HG03103 (cell line): ENCODE results near the gene USP53.
A peak's percentile ranks its signal among the peaks of the same experiment; 100 is the strongest.
"Not testable (repeated sequence)": the region's sequence is repeated elsewhere in the genome, so short reads cannot be mapped to it uniquely, and the experiment has no call there.

Source experiments
- ATAC-seq: cut with Tn5 transposase; IDR thresholded peaks from one replicate; pipeline ENCODE4 v1.9.1; 2021; ENCODE audit warnings: low read depth; ENCODE audit not compliant: unreplicated experiment

USP53 gene

GRCh38 chr4:119227690-119228089, 15.2 kb downstream of the USP53 start:
- ATAC-seq = no peak

DNA sequence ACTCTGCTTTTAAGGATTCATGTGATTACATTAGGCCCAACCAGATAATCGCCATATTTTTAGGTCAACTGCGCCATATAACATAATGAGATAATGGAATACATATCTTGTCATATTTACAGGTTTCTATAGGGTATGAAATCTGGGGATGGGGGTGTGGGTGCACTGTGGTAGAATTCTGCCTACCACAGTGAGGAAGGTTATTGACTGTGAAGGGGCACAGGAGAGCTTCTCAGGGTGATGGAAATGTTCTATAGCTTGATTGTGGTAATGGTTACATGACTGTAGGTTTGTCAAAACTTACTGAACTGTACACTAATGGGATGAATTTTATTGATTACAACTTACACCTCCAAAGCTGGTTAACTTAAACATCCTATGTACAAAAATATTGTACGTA, 15.9 kb downstream of the USP53 start:
- no peak for ATAC-seq

DNA sequence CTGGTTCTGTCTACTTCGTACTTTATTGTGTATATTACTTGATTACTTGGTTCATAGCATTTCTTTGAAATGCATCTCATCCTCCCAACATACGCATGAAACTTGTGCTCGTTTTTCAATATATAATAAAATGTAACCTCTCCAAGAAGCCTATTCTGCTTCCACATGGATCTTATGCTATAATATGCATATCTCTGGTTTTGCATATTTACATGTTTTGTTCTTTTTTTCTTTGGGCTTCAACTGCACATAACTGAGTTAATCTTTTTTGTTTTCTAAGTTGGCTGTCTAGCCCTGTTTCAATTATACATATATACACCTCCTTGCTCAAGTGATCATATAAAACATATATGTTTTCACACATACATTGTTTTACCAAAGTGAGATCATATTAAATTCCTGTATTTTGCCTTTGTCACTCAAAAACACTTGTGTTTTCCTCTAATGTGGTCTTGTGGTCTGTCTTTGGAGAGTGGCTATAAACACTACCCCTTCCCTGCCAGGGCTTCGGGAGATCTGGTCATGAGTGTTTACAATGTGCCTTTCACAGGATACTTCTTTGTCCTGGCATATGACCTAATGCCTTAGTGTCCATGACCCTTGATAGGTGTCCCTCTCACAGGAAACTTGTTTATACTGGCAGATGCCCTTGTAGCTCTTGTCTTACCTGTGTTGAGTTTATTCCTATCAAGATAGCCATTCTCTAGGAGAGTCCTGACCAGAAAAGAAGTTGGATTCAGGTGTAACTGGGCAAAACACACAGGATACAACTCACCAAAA, 17.6 kb downstream of the USP53 start:
- no peak for ATAC-seq

- ATAC-seq = no peak
Measured at GRCh38 chr4:119231491-119231890, 19.0 kb downstream of the USP53 start.

DNA sequence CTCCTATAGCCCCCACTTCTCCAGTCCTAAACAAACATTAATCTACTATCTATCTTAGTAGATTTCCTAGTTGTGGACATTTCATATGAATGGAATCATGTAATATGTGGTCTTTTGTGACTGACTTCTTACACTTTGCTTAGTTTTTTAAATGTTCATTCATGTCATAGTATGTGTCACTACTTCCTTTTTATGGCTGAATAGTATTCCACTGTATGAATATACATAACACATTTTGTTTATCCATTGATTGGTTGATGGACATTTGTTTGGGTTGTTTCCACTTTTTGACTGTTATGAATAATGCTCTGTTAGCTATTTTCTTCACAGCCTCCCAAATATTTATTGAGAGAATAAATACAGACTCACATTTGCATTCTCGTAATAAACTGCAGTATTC, 19.8 kb downstream of the USP53 start:
- ATAC-seq = no peak

- no peak for ATAC-seq
Measured at GRCh38 chr4:119233191-119233590, 20.7 kb downstream of the USP53 start.

DNA sequence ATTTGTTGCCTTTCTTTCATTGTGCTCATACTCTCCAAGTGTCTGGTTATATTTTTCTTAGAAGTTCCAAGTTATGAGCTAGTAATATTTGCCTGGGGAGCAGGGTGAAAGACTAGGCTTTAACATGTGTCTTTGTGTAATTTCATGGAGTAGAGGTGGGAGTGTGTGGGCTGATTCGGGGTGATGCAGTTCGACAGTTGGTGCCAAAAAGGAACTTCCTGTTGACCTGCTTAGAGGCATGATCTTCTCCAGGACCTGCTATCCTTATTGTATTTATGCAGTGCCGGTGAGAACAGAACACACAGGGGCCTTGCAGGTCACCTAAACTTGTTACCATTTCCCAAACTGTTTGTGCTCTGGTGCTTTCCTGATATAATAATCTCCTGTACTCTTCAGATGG, 21.2 kb downstream of the USP53 start:
- no peak for ATAC-seq

DNA sequence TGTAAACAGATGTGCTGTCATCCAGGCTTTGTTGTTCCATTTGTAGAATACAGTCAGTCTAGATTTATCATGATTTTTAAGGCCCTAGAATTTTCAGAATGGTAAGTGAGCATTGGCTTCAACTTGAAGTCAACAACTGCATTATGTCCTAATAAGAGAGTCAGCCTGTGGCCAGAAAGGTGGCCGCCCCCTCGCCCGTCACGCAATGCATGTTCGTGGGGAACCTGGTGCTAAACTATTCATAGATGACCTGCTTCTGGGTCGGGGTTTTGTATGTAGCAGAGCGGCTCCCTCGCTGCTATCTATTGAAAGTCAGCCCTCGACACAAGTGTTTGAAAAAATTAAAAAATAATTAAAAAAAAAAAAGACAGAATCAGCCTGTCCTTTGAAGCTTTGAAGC, 24.7 kb downstream of the USP53 start:
- ATAC-seq = no peak

- no peak for ATAC-seq
Measured at GRCh38 chr4:119237642-119238041, 25.1 kb downstream of the USP53 start.

DNA sequence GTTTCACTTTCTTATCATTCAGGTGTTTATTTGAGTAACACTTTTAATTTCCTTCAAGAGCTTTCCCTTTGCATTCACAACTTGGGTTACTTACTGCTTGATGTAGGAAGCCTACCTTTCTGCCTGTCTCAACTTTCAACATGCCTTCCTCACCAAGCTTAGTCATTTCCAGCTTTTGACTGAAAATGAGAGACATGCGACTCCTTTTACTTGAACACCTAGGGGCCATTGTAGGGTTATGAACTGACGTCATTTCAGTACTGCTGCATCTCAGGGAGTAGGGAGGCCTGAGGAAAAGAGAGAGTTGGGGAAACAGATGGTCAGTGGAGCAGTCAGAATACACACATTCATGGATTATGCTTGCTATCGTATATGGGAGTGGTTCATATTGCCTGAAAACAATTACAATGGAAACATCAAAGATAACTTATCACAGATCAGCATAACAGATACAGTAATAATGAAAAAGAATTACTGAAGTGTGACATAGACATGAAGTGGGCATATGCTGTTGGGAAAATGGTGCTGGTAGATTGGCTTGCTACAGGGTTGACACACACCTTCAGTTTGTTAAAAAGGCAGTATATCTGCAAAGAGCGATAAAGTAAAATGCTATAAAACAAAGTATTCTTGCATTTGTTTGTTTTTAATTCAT, 25.7 kb downstream of the USP53 start:
- peak; percentile 97 for ATAC-seq

DNA sequence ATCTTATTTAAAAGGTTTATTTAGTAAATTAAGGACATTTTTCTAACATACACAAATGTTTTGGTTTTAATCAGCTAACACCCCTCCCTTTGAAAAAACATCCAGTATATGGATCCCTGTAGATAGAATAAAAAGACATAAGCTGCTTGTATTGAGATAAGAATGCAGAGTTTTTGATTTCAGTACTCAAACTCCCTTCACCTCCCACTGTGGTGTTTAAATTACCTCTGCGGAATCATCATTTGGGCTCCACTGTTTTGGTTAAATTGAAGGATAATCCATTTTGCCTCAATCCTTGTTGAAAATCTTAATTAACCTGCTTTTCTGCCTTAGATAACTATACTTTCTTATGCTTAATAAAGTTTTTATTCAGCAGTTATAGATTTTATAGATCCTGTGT, 27.6 kb downstream of the USP53 start:
- ATAC-seq = no peak

DNA sequence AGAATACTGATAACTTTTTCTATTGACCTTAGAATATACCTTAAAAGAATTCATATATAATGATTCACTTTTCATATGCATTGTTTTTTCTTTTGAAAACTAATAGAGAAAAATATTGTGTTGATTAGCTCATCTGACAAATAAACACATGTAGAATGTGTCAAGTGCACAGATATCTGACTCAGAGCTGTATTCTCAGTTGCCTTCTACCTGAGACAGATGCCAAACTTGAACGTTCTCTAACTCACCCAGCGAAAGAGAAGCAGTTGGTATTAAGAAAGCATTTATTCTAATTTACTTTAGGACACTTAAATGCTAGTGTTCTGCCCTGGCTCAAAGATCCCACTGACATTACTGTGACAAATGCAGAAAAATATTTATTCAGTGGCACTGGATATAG, 28.1 kb downstream of the USP53 start:
- no peak for ATAC-seq

DNA sequence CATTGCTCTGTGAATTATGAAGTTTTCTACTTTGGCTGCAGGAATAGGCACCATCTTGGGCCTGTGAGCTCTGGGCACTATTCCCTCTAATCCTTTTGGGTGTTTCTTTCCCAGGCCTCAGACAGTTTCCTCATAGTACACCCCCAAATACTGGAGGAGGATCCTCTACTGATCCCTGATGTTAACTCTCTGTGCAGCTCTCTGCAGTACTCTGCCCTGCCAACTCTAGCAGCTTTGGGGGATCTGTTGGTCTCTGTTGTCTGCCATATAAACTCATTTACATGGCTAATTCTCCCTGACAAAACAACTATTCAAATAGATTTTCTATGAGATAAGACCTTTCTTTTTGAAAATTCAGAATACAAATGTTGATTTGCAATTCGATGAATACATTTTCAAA, 29.9 kb downstream of the USP53 start:
- ATAC-seq = no peak

DNA sequence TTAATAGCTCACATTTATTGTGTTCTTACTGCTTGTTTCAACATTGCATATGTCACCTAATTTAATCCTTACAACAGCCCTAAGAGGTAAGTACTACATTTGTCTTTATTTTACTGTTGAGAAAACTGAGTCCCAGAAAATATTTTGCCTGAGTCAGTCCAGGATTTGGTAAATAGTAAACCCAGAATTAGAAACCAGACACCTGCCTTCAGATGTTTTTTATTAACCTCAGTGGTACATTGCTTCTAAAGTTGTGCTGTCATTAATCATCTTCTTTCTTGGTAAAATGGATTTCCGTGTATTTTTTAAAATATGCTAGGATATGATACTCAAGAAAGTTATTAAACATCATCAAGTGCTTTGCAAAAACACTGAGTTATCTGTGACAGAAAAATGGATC, 31.4 kb downstream of the USP53 start:
- ATAC-seq = no peak

DNA sequence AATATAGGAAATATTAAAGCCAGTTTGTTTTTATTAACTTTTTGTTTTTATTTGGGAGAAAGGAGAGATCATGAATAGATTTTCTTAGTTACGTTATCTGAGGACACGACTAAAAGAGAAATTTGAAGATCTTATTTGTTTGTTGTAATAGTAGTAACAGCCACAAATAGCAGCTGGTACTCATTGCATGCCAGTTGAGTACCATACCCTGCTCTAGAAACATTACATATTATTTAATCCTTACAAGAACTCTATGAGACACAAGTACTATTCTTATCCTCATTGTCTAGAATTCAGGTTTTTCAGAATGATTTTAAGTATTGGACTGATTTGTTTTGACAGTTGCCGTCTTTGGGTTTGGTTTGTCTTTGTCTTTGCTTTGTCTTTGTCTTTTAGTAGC, 31.8 kb downstream of the USP53 start:
- ATAC-seq = no peak

DNA sequence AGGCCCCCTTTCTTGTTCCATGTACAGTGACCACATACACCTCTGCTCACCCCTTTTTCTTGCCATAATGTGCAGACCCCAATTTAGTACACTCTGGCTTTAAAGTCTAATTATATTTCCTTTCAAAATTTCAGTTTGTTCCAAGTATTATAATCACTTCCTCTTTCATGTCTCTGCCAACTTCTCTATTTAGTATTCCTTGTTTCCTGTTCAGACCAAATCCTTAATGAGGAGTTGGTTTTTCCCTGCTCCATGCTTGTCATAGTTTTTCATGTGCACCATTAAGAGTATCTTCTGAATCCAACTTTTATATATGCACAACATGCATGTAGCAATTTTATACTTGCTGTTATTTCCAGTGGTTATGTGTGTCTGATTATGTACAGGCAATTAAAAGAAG, 32.3 kb downstream of the USP53 start:
- no peak for ATAC-seq

- no peak for ATAC-seq
Measured at GRCh38 chr4:119246177-119246733, 33.7 kb downstream of the USP53 start.

GRCh38 chr4:119251037-119251436, 38.5 kb downstream of the USP53 start:
- ATAC-seq = not testable (repeated sequence)

GRCh38 chr4:119255223-119255622, 42.7 kb downstream of the USP53 start:
- ATAC-seq = not testable (repeated sequence)

DNA sequence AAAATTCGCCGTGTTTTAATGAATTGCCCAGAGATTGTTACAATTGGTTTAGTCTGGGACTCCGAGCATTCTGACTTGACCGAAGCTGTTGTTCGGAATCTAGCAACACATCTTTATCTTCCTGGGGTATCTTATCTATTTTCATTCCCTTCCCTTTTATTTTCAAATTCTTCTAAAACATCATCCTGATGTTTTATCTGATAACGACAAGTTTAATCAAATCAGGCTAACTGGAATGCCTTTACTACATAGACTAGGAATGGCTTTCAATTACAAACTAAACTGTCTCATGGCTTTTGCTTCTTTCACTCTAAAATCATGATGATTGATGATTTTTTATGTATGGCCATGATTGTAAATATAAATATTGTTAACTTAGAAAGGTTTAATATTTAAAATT, 48.0 kb downstream of the USP53 start:
- ATAC-seq = no peak

DNA sequence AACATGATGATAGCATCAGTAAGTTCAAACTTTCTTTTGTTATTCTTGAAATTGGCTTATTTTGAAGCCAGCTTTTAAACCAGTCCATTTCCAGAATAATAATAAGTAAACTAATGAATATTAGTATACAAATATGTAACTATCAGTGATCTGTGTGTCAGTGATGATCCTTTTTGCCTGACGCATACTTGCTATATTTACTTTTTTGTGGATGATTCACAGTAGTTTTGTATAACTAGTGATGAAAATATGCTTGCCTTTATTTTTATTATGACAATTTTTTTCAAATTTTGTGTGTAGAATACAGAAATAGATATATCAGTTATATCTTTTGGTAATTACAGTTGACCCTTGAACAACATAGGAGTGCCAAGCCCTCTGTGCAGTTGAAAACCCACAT, 49.5 kb downstream of the USP53 start:
- no peak for ATAC-seq

- ATAC-seq = no peak
Measured at GRCh38 chr4:119264743-119265142, 52.2 kb downstream of the USP53 start.
